ENCODE data around the gene HS3ST6.

GRCh38 chr16:1929578-1930337, 11.5 kb upstream of the HS3ST6 start:
- TF ChIP-seq ZBTB33 (IDR thresholded peaks at IDR 0.05; ENCODE audit: extremely low read depth, insufficient replicate concordance, low read length) (peak; percentile 23), POLR2AphosphoS5 (IDR thresholded peaks at IDR 0.05; ENCODE audit: low read depth, low read length) (peak; percentile 82), EZH2 (IDR thresholded peaks at IDR 0.05) (no peak), YY1 (IDR thresholded peaks at IDR 0.05; ENCODE audit: extremely low read depth, insufficient replicate concordance, low read depth, low read length) (peak; percentile 28), REST (IDR thresholded peaks at IDR 0.05; ENCODE audit: low read depth) (no peak), SP1 (IDR thresholded peaks at IDR 0.05; ENCODE audit: low read depth) (no peak), CTCF (IDR thresholded peaks at IDR 0.05 in 2 of 3, conservative IDR thresholded peaks at IDR 0.05 in 1 of 3; ENCODE audit: borderline replicate concordance in 1 of 3, insufficient read depth in 1 of 3, low read depth in 2 of 3, low read length in 2 of 3) (peak; percentile 78 to 92 (median 82)), POLR2A (IDR thresholded peaks at IDR 0.05; ENCODE audit: borderline replicate concordance, extremely low read depth, insufficient read depth, insufficient read length) (peak; percentile 38), ATF3 (IDR thresholded peaks at IDR 0.05) (no peak), ZNF274 (IDR thresholded peaks at IDR 0.05; ENCODE audit: low read depth, low read length) (no peak)
